HG02623 (cell line): Measurements from ENCODE around the gene PRKAG1.

Source experiments
- ATAC-seq: cut with Tn5 transposase; IDR thresholded peaks from one replicate; pipeline ENCODE4 v1.9.1; 2021; ENCODE audit warnings: moderate library complexity; ENCODE audit not compliant: unreplicated experiment

The PRKAG1 gene

DNA sequence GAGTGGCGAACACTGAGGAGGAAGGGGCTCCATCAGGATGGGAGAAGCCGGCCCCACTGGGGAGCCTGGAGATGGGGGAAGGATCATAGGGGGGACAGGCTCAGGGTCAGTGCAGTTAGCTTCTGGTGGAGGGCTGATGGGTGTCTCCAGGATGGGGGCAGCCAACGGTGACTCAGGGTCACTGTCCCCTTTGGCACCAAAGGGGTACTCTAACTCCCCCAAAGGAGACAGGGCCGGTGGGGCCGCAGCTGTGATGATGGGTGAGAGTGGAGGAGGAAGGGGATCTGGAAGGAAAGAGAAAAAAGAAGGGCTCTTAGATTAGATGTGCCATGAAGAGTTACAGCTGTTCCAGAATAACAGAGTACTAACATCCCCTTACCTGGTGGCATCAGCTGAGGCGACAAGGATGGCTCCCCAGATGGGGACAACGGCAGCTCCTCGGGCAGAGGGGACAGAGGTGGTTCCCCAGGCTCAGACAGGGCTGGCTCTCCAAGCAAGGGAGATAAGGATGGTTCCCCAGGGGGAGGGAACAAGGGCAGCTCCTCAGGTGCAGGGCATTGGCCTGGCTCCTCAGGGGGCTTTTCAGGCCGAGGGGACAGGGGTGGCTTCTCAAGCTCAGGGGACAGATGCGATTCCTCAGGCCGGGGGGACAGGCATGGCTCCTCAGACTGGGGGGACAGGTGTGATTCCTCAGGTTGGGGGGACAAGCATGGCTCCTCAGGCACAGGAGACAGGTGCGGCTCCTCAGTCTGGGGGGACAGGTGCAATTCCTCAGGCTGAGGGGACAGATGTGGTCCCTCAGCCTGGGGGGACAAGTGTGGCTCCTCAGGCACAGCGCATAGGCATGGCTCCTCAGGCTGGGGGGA is 32.2 kb upstream of the PRKAG1 start:
- no peak for ATAC-seq

DNA sequence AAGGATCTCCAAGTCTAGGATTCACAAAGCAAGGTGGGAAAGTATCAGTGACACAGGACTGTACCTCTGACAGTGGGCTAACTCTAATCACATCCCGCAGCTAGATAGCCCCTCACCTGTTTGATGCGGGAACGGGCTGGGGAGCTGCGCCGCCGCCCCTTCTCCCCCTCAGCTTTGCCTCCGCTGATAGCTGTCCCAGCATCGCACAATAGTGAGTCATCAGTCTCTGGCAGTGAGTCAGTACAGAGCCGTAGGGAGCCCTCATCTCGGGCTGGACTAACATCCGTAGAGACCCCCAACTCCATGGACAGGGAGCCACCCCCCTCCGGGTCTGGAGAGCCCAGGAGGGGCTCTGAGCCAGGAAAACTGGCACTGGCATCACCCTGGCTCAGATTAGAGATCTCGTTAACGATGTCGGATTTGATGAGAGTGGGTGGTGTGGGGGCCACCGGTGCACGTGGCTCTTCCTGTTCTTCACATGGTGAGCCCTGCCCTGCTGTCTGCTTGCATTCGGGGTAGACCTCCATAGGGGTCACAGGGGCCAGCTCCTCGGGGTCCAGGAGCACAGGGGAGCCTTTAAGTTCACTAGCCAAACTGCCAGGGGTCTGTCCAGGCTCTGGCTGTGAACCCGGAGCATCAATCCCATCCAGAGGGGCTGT is 31.1 kb upstream of the PRKAG1 start:
- no peak for ATAC-seq

DNA sequence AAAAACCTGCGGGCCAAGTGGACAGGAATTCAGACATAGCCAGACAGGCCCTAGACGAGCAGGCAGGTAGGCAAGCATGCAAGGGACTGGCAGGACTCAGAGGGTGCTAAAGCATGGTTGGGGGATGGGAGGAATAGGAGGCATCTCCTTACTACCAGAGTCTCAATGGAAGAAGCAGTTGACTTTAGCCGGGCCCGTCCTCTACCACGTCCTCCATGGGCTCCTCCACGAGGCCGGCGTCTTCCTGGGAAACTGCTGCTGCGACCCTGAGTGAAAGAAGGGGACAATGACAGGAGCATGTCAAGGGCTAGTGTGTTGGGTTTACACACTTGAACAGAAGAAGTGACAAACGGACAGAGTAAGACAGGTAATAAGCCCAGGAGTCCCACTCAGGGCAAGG is 30.4 kb upstream of the PRKAG1 start:
- no peak for ATAC-seq

DNA sequence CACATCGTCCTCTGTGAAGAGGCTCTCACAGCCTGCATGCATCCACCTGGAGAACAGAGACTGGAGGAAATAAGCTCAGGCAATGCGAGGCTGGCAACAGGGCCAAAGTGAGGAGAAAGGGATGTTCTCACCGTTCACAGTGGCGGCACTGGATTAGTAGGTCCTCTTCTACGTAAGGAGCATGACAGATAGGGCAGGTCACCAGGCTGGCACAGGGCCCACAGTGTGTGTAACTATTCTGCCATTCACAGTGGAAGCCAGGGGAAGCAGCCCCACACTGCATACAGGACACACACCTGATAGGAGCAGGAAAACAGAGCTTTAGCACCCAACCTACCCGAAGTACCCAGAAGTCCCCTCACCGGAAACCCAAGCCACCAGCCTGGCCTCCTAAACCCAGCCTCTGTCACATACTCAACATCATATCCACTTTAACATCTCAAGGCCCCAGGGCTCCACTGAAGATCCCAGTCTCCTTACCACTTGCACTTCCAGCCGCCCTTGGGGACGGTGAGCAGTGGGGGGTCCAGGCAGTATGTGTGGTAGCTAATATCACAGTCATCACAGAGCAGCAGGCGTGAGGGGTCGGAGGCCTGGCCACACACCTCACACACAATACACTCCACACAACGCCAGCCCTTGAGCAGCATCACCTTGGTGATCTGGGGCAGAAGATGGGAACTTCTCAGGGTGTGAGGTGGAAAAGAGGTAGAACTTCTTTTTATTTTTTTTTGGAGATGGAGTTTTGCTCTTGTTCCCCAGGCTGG is 27.7 kb upstream of the PRKAG1 start:
- no peak for ATAC-seq

DNA sequence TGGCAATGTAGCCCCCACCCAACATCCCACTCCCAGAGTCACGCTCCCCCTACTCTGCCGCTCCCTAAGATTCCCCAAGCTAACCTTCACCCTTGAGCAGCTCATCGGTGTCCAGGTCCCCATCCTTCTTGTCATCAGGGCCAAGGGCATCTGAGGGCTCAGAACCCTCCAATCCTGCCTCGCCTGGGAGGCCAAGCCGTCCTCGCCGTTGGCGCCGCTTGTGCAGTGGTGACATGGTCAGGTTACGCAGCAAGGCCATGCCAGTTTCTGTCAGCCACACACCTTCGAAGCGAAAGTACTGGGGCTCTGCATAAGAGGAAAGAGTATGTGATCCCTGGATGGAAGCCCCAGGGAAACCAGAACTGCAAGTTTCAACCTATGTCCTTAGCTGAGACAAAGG is 26.1 kb upstream of the PRKAG1 start:
- no peak for ATAC-seq

DNA sequence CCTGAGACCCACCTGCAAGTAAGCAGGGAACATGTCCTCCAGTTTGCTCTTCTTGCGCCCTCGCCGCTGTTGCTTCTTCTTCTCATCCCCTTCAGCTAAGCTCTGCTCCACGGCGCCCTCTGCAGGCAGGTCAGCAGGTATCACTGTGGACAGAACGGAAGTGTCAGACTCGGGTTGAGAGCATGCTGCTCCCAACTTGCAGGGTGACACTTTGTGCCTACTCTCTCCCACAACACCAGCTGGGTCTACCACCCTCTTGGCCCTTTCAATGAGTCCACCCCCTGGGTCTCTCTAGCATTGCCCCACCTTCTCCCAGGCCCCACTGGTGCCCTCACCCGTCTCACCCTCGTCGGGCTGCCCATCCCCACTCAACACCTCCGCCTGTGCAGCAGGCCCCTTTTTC is 25.3 kb upstream of the PRKAG1 start:
- ATAC-seq, result no peak

DNA sequence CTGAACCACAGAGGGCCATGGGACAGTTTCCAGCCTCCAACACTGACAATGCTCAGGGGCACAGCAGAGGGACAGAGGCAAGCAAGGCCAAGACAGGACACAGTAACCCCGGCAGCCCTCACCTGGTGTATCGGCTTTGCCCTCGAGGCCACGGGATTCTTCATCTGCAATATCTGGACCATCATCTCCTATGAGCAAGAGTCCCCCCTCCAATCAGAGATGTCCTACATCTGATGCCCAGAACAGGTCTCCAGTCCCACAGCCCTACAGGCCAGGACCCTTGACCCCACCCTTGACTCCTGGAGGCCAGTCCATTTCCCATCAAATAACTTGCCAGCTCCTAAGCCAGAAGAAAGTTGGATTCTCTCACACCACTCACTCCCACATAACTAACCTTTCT is 24.7 kb upstream of the PRKAG1 start:
- ATAC-seq, result no peak

DNA sequence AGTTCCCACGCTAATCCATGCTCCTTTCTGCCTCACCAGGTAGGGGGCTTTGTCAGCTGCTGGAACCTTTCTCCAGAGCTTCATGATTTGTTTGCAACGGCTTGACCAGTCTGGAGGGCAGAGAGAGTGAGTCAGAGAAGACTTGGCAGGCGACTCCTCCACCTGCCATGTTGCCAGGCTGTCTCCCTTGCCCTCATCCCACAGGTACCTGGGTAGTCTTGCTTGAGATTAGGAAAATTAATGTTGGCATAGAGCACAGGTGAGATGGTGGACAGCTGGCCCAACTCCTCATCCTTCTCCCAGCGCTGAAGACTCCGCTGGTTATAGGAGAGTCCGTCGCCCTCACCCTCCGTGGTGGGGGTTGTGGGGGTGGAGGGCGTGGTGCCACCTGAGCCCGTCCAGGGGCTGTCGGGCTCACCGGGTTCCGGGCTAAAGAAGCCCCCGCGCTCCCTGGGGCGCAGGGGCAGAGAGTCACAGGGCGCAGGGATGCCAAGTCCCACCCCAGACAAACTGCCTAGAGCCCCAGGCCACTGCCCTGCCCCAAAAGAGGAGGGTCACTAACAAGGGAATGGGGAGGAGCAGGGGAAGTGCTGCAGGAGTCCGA is 23.4 kb upstream of the PRKAG1 start:
- ATAC-seq, result no peak

DNA sequence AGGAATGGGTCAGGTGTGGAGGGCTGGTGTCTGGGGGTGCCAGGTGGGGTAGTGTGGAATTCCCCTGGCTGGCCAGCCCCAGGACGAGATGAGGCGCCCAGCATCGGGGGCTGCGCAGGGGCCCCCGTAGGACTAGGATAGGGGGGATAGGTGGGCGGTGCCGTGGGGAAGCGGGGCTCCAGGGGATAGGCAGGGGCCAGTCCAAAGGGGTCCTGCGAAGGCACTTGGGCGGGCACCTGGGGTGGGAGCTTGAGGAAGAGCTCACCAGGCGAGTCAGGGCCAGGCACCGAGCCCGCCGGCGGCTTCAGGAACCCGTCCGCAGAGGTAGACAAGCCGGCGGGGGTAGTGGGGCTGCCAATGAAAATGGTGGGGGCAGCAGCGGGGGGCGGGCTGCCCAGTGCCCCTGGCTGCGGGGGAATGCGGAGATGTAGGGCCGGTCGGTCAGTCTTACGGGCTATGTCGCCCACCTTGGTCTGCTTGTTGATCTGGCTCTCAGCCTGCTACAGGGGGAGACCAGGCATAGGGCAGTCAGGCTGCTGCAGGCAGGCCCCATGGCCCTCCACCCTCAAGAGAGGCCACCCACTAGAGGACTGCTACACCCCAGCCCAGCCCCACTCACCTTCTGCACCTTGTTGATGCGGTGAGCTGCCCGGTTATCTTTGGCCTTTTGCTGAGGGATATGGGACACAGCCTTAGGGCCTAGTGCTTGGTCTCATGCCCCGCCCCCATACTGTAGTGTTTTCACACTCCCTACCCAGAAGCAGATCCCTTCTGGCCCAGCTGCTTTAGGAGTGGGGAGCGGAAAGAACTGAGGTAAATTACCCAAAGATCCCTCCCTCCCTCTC is 22.7 kb upstream of the PRKAG1 start:
- no peak for ATAC-seq

DNA sequence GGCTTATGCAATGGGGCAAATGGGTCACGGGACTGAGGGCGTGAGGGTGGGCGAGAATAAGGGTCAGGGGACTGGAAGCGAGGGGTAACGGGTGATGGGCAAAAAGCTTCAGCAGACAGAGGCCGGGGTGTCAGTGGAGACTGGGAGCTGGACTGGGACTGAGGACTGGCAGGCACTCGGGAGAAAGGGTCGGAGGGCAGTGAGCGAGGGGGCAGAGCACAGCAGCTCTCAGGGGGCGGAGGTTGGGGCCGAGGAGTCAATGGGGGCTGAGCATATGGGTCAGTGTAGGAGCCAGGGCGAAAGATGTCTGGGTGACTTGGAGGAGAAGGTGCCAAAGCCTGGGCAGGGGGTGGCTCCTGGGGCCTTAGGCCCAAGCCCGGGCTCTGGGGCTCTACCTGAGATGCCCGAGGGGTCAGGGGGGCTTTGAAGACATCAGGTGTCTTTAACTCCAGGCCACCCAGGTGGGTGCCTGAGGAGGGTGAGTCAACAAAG is 21.8 kb upstream of the PRKAG1 start:
- no peak for ATAC-seq

DNA sequence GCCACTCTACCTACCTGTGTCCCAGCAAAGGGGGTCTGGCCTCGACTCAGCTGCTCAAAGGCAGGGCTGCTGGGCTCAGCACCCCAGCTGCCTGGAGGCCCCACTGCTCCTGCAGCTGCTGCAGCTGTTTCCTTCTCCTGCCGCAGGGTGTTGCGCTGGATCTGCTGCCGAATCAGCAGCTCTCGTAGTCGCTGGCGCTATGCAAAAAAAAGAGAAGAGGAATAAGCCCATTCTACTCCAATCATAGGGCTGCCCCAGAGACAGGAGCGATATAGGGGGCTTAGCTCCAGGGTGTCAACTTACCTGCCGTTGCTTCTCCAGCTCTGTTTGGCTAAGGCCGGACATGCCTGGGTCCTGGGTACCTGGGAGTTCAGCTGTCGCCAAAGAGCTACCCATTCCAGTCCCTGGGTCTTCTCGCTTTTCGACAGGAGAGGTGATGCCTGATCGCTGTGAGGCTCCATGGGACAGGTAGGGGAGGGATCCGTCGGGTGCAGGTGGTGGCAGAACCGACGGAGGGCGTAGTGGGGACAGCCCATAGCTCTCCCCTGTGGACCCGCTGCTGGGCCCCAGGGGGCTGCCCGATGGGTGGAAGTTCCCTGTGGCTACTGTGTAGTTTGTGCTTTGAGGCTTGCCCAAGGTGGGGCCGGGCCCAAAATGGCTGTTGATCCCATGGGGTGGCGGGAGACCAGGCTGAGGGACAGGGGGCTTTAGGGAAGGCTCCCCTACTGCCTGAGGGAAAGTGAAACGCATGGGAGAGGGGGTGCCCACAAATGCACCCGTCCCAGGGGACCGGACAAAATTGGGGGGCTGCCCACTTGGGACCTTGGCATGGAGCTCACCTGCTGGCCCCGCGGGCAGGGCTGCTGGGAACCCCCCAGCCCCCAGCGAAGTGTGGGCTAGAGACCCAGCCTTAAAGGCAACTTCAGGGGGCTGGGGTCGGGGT is 21.1 kb upstream of the PRKAG1 start:
- no peak for ATAC-seq

DNA sequence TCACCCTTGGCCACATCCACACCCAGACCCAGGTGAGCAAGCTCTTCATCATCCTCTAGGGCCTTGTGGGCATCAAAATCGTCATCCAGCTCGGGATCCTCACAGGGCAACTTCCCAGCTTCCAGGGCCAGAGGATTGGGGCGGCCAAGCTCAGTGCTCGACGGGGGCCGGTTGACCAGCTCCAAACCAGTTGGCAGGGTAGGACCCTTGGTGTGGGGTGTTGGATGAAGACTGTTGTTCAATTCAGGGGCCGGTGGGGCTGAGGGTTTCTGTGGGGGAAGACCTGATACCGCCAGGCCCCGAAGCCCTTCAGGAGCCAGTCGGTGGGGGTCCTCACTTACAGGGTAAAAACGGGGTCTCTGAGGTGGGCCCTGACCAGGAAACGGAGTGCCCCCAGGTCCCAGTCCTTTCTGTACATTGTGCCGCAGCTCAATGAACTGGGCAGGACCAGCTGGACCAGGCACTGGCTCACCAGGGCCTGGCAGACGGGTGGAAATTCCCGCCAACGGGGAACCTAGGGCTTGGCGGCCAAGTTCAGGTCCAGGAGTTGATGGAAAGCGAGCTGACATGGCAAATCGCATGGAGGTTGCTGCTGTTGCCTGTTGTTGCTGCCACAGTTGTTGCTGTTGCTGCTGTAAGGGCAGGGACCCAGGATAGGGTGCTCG is 19.8 kb upstream of the PRKAG1 start:
- ATAC-seq, result no peak

DNA sequence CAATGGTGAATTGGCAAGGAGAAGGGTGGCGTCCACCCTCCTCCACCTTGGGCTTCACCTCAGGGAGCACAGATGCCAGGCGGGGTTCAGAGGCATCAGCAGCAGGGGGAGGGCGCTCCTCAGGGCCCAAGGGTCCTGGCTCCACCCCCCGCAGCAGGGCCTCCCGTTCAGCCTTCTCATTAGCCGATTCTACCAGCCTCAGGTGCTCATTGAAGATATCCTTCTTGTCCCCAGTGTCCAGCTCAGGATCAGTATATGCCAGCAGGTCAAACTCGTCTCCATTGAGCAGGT is 19.3 kb upstream of the PRKAG1 start:
- ATAC-seq, result no peak

DNA sequence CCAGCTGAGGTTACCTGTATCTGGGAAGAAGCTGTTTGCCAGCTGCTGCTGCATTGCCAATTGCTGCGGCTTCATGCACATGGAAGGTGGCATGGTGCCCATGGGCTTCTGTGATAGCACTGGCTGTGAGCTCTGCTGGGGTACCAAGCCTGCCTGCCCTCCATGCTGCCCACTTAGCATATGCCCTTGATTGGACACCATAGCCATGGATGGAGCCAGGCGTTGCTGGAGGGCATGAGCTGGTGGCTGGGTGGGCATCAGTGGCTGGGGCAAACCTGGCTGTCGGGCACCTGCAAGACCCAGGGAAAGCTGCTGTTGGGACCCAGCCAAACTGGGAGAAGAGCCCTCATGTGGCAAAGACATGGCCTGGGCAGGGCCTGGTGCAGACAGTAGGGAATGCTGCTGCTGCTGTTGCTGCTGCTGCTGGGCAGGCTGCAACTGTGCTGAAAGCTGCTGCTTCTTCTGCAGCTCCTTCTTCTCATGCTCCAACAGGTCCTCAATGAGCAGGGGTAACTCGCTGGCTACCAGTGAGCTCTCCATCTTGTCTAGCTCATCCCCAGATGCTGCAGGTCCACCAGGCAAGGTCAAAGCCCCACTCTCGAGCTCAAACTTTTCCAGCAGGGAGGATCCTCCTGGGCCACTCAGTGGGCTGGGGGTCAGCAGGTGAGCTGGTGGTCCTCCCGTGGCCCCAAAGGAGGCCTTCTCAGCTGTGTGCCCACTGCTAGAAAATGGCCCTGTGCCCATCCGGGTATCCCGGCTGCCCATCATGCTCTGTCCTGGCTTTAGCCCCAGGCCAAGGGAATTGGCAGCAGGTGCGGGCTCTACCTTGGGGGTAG is 18.8 kb upstream of the PRKAG1 start:
- no peak for ATAC-seq

DNA sequence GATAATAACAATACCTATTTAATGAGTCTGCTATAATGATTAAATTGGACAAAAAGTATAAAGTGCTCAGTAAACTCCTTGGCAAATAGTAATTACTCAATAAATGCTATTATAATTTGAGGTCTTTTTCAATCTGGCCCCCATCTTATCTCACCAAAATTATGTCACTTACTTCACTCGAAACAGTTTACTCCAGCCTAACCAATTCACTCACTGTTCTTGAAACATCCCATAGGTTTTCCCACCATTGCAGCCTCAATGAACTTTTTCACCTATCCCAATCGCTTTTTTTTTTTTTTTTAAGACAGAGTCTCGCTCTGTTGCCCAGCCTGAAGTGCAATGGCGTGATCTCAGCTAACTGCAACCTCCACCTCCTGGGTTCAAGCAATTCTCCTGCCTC is 17.5 kb upstream of the PRKAG1 start:
- ATAC-seq, result no peak

DNA sequence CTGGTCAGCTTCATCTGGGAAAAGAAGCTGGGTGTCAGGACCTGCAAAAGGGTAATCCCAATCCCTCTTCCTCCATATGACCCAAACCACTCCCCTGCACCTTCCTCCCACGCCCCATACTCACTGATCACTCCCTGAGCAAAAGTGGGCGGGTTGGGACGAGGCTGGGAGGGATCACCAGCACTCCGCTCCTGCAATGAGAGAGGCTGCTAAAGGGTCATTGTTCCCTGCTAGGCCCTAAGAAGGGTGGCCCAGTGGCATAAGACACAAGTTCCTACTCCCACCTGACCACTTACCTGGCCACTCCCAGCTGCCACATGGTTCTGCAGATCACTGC is 15.7 kb upstream of the PRKAG1 start:
- ATAC-seq, result no peak

DNA sequence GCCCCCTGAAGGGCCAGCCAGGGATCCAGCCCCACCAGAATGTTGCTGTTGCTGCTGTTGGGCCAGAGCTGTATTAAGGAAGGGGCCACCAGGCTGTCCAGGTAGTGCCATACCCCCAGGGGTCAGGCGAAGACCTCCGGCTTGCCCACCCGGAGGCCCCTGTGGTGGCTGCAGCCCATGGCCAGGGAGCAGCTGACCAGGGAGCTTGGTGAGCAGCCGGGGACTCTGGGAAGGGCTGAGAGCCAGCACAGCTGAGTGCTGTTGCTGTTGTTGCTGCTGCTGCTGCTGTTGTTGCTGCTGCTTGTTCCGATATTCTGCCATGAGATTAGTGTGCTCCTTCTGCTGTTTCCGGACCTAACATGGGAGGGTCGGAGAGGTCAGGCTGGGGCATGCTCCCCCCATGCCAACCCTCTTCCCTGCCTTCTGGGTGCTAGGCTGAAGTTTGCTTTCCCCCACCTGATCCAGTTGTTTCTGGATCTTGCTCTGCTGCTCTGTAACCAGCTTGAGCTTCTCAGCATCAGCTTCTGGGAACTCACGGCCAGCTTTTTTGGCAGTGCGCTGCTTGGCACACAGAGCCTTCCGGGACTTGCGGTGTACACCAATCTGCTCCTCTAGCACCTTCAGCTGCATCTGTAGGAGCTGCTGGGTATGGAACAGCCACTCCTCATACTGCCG is 15.2 kb upstream of the PRKAG1 start:
- ATAC-seq, result no peak
